Measurements from ENCODE around the gene LRRC10B.

LRRC10B gene

GRCh38 chr11:61537326-61537725 is 28.8 kb downstream of the LRRC10B start:
- H3K27me3 Mint-ChIP-seq (ENCODE audit: low read depth), result no peaks in the 10 kb centered on the region
- H3K4me3 Mint-ChIP-seq, result no peak overlapping the region
- H3K4me1 Mint-ChIP-seq (ENCODE audit: low read depth), result no peaks in the 10 kb centered on the region
- H3K9me3 Mint-ChIP-seq, result no peaks in the 10 kb centered on the region
- H3K36me3 Mint-ChIP-seq (ENCODE audit: low read depth), result no peaks in the 10 kb centered on the region
- no peak overlapping the region for H3K27ac Mint-ChIP-seq

DNA sequence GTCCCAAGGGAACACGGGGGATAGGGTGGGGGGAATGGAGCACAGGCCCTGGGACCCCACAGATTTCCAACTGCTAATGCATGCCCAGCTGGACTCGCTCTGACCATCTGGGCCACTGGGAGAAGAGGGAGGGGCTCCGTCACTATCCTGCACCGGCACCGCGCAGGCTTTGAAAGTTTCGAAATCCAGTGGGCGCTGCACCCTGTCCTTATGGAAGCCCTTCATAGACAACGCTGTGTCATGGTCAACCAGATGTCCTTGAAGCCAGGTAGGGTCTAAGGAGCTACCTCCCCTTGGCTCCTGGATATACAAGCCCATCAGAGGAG is 30.1 kb downstream of the LRRC10B start:
- Mint-ChIP-seq H3K27me3 (ENCODE audit: low read depth) (no peaks in the 10 kb centered on the region), H3K9me3 (no peaks in the 10 kb centered on the region), H3K36me3 (ENCODE audit: low read depth) (no peaks in the 10 kb centered on the region), H3K27ac (no peak overlapping the region), H3K4me1 (ENCODE audit: low read depth) (no peaks in the 10 kb centered on the region), H3K4me3 (no peak overlapping the region)

DNA sequence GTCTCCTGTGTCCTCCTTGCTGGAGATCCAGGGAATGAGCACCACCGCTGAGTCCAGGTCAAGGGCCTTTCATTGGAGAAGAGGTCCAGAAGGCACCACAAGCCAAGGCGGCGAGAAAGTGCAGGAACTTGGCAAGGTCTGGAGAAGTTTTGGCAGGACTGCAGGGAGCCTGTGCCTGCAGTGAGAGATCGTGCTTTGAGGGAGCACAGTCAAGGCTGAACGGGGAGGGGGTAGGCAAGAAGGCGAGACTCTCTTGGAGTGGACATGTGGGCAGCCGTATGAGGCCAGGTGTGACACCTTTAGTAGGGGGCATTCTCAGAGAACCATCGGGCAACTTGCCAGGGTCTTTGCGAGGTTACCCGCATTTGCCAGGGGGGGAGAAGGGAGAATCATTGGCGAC is 30.5 kb downstream of the LRRC10B start:
- no peak overlapping the region for H3K27ac Mint-ChIP-seq
- H3K27me3 Mint-ChIP-seq (ENCODE audit: low read depth), result no peaks in the 10 kb centered on the region
- H3K9me3 Mint-ChIP-seq, result no peaks in the 10 kb centered on the region
- no peak overlapping the region for H3K4me3 Mint-ChIP-seq
- H3K36me3 Mint-ChIP-seq (ENCODE audit: low read depth), result no peaks in the 10 kb centered on the region
- H3K4me1 Mint-ChIP-seq (ENCODE audit: low read depth), result no peaks in the 10 kb centered on the region

GRCh38 chr11:61539831-61540357 is 31.3 kb downstream of the LRRC10B start:
- Mint-ChIP-seq H3K4me3 (no peak overlapping the region), H3K27ac (no peak overlapping the region), H3K36me3 (ENCODE audit: low read depth) (no peaks in the 10 kb centered on the region), H3K9me3 (no peaks in the 10 kb centered on the region), H3K4me1 (ENCODE audit: low read depth) (no peaks in the 10 kb centered on the region), H3K27me3 (ENCODE audit: low read depth) (no peaks in the 10 kb centered on the region)

DNA sequence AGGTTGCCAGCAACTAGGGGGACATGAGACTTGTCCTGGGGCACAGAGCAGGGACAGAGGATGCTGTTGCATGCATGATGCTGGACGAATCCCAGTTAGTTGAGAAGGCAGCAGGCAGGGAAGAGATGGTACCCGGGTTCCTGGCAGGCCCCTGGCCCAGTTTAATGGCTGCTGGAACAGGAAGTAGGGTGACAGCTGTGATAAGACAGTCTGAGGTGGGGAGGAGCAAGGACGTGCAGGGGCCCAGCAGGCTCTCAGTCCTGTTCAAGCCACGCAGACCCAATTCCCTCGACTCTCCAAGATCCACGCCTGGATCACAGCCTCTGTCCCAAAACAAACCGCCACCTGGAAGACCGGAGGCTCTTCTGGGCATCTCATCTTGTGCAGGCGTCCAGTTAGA is 32.0 kb downstream of the LRRC10B start:
- Mint-ChIP-seq H3K36me3 (ENCODE audit: low read depth) (no peaks in the 10 kb centered on the region), H3K4me1 (ENCODE audit: low read depth) (no peaks in the 10 kb centered on the region), H3K27me3 (ENCODE audit: low read depth) (no peaks in the 10 kb centered on the region), H3K4me3 (no peak overlapping the region), H3K9me3 (no peaks in the 10 kb centered on the region), H3K27ac (no peak overlapping the region)

- no peaks in the 10 kb centered on the region for H3K4me1 Mint-ChIP-seq (ENCODE audit: low read depth)
- no peaks in the 10 kb centered on the region for H3K27me3 Mint-ChIP-seq (ENCODE audit: low read depth)
- no peaks in the 10 kb centered on the region for H3K36me3 Mint-ChIP-seq (ENCODE audit: low read depth)
- H3K27ac Mint-ChIP-seq, result no peak overlapping the region
- H3K4me3 Mint-ChIP-seq, result no peak overlapping the region
- no peaks in the 10 kb centered on the region for H3K9me3 Mint-ChIP-seq
These were observed 33.0 kb downstream of the LRRC10B start for GRCh38 chr11:61541598-61541997.

DNA sequence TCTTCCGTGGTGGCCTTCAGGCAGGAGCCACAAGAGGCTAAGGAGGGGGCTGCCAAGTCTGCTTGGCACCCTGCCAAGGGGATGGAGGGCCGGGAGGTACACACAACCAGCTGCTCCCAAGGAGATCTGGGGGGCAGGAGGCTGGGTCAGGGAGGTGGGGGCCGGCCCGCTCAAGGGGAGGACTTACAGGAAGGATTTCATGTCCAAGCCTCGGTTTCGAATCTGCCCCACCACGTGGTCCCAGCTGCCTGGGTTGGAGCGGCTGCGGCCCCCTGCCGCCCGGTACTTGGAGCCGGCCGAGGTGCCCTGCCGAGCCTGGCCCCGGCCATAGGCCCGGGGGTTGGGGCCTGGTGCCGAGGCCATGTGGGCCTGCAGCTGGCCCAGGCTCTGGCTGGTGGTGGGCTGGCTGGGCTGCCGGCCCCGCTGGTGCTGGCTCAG is 33.5 kb downstream of the LRRC10B start:
- Mint-ChIP-seq H3K27ac (no peak overlapping the region), H3K36me3 (ENCODE audit: low read depth) (no peaks in the 10 kb centered on the region), H3K27me3 (ENCODE audit: low read depth) (no peaks in the 10 kb centered on the region)

DNA sequence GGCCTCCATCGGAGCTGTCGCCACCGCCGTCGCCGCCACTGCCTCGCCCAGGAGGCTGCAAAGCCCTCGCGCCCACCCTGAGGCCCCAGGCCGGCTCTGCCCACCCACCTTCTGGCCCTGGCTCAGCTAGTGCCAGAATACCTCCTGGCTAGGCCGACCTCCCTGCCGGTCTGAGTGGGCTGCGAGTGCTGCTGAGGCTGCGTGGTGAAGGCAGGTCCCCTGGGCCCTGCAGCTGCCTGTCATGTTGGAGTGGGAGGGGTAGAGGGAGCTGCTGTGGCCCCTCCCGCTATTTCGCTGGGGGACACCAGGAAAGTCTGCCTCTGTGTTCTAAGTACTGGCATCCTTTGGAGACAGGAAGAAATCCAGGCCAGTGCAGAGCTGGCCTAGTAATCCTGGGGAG is 34.2 kb downstream of the LRRC10B start:
- Mint-ChIP-seq H3K27me3 (ENCODE audit: low read depth) (no peaks in the 10 kb centered on the region), H3K4me3 (no peak overlapping the region), H3K36me3 (ENCODE audit: low read depth) (no peaks in the 10 kb centered on the region), H3K27ac (no peak overlapping the region), H3K9me3 (no peaks in the 10 kb centered on the region), H3K4me1 (ENCODE audit: low read depth) (no peaks in the 10 kb centered on the region)

More for the DNA sequence above, 33.5 kb downstream of the LRRC10B start:
- Mint-ChIP-seq H3K4me3 (no peak overlapping the region), H3K9me3 (no peaks in the 10 kb centered on the region), H3K4me1 (ENCODE audit: low read depth) (no peaks in the 10 kb centered on the region)

GRCh38 chr11:61543606-61544306 is 35.2 kb downstream of the LRRC10B start:
- Mint-ChIP-seq H3K27ac (no peak overlapping the region), H3K4me3 (no peak overlapping the region), H3K9me3 (no peaks in the 10 kb centered on the region), H3K36me3 (ENCODE audit: low read depth) (no peaks in the 10 kb centered on the region), H3K27me3 (ENCODE audit: low read depth) (no peaks in the 10 kb centered on the region), H3K4me1 (ENCODE audit: low read depth) (no peaks in the 10 kb centered on the region)

GRCh38 chr11:61544466-61544865 is 35.9 kb downstream of the LRRC10B start:
- no peaks in the 10 kb centered on the region for H3K9me3 Mint-ChIP-seq
- no peak overlapping the region for H3K4me3 Mint-ChIP-seq
- no peaks in the 10 kb centered on the region for H3K27me3 Mint-ChIP-seq (ENCODE audit: low read depth)
- H3K36me3 Mint-ChIP-seq (ENCODE audit: low read depth), result no peaks in the 10 kb centered on the region
- H3K4me1 Mint-ChIP-seq (ENCODE audit: low read depth), result no peaks in the 10 kb centered on the region
- H3K27ac Mint-ChIP-seq, result no peak overlapping the region

DNA sequence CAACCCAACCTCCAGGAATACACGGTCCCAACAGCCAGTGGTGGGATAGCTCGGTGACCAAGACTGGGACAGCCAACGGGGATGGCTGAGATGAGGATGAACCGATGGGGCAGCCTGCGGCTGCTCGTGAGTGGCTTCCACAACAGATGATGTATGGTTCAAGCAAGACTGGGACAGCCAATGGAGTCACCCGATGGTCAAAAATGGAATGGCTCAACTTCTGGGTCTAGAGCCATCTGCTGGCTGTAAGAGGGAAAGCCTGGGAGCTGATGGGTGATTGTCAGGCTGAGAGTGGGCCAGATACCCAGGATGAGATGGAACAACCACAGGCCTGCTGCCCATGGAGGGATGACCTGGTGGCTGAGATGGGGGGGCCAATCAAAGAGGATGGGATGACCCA is 36.8 kb downstream of the LRRC10B start:
- H3K27ac Mint-ChIP-seq, result no peak overlapping the region
- H3K36me3 Mint-ChIP-seq (ENCODE audit: low read depth), result no peaks in the 10 kb centered on the region
- H3K9me3 Mint-ChIP-seq, result no peaks in the 10 kb centered on the region
- H3K27me3 Mint-ChIP-seq (ENCODE audit: low read depth), result no peaks in the 10 kb centered on the region
- no peaks in the 10 kb centered on the region for H3K4me1 Mint-ChIP-seq (ENCODE audit: low read depth)
- no peak overlapping the region for H3K4me3 Mint-ChIP-seq

DNA sequence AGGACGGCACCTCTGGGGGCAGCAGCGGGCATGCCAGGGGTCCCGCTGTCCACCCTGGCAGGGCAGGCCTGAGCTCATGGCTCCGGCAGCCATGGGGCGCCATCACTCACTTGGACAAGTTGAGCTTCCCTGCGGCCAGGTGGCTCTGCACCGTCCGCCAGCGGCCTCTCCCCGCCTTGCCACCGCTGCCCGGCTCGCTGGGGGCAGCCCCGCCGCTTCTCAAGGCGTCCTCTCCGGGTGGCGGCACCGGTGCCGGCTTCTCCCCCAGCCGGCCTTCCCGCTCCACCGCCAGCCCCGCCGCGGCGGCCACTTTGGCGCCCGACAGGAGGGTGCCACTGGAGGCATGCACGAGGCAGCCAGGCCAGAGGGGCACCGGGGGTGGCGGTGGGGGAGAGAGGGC is 37.4 kb downstream of the LRRC10B start:
- Mint-ChIP-seq H3K4me1 (ENCODE audit: low read depth) (no peaks in the 10 kb centered on the region), H3K9me3 (no peaks in the 10 kb centered on the region), H3K27ac (no peak overlapping the region), H3K4me3 (no peak overlapping the region), H3K36me3 (ENCODE audit: low read depth) (no peaks in the 10 kb centered on the region), H3K27me3 (ENCODE audit: low read depth) (no peaks in the 10 kb centered on the region)

DNA sequence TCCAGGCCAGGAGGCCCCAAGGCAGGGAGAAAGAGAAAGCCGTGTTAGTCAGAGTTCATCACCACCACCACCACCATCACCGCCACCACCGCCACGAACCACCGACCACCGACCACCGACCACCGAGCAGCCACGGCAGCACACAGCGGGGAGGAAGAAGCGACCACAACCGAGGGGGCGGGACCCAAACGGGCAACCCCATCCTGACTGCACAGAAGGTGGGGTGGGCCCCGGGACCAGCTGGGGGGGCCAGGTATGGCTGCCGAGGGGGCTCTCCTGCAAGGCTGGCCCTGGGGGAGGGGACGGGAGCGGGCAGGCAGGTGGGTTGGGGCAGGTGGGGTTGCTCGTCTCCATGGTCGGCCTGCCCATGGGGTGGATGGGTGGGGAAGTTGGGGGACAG is 38.1 kb downstream of the LRRC10B start:
- Mint-ChIP-seq H3K9me3 (no peaks in the 10 kb centered on the region), H3K4me3 (no peak overlapping the region), H3K27ac (no peak overlapping the region), H3K27me3 (ENCODE audit: low read depth) (no peaks in the 10 kb centered on the region), H3K4me1 (ENCODE audit: low read depth) (no peaks in the 10 kb centered on the region), H3K36me3 (ENCODE audit: low read depth) (no peaks in the 10 kb centered on the region)

GRCh38 chr11:61547246-61547645 is 38.7 kb downstream of the LRRC10B start:
- Mint-ChIP-seq H3K27ac (no peak overlapping the region), H3K4me1 (ENCODE audit: low read depth) (no peaks in the 10 kb centered on the region), H3K27me3 (ENCODE audit: low read depth) (peaks cover under 1% of the 10 kb centered on the region), H3K4me3 (no peak overlapping the region), H3K9me3 (no peaks in the 10 kb centered on the region), H3K36me3 (ENCODE audit: low read depth) (no peaks in the 10 kb centered on the region)

GRCh38 chr11:61549177-61549576 is 40.6 kb downstream of the LRRC10B start:
- no peaks in the 10 kb centered on the region for H3K9me3 Mint-ChIP-seq
- peaks cover 2% of the 10 kb centered on the region for H3K4me1 Mint-ChIP-seq (ENCODE audit: low read depth)
- no peaks in the 10 kb centered on the region for H3K36me3 Mint-ChIP-seq (ENCODE audit: low read depth)
- H3K27ac Mint-ChIP-seq, result no peak overlapping the region
- H3K27me3 Mint-ChIP-seq (ENCODE audit: low read depth), result peaks cover 19% of the 10 kb centered on the region
- H3K4me3 Mint-ChIP-seq, result no peak overlapping the region

Data from T-helper 1 cell treated with Interleukin-12 subunit alpha and Interleukin-12 subunit beta and Interleukin-4 antibody, amounts not matched to agents 30 μg/mL and 1 μg/mL, for 36 hours (primary cell).